GM21529 (cell line): ENCODE measurements around the gene MICAL3.
"Not testable (repeated sequence)": the region's sequence is repeated elsewhere in the genome, so short reads cannot be mapped to it uniquely, and the experiment has no call there.

ENCODE experiments used
- ATAC-seq: cut with Tn5 transposase; IDR thresholded peaks from one replicate; pipeline ENCODE4 v1.9.1; 2021; ENCODE audit not compliant: unreplicated experiment

MICAL3 gene

GRCh38 chr22:17892376-17892775 is 132.0 kb downstream of the MICAL3 start:
- ATAC-seq: no peak

- ATAC-seq: no peak
Observed at GRCh38 chr22:17891481-17892167, 132.7 kb downstream of the MICAL3 start.

- ATAC-seq: no peak
Observed at GRCh38 chr22:17890892-17891291, 133.5 kb downstream of the MICAL3 start.

DNA sequence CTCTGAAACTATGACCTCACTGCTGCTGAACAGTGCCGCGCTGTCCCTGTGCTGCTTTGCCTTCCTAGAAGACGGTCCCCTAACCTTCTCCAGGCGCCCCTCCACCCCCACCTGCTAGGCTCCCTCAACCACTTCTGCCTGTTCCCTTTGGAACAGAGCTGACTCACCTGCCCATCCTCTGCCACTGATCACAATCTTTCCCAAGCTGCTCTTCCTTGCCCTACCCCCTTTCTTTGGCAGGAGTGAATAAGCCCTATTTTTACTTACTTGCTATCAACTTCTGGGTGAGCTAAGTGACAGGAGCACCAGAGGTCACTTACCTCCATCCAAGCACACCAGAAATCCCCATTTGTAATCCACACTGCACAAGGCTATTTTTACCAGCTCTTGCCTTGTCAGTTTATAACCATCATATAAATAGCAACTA is 134.1 kb downstream of the MICAL3 start:
- ATAC-seq: no peak

- ATAC-seq: no peak
Observed at GRCh38 chr22:17888855-17889254, 135.5 kb downstream of the MICAL3 start.

DNA sequence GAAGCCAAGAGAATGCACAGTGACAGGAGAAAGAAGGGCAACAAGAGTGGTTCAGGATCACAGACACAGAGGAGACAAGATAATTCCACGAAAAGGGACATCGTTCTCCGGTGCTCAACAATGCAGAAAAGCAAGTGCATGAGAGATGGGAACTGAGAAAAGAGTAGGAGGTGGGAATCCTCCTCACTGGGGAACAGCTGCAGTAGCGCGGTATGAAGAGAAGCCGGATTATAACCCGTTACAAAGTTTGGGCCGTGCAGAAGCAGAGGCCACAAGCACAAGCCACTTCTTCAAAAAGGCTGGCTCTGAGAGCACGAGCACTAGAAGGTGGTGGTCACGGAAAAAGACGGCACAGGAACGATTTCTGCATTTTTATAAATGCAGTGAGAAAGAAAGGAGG is 135.9 kb downstream of the MICAL3 start:
- ATAC-seq: no peak

- ATAC-seq: no peak
Observed at GRCh38 chr22:17884893-17885292, 139.5 kb downstream of the MICAL3 start.

- ATAC-seq: no peak
Observed at GRCh38 chr22:17884084-17884483, 140.3 kb downstream of the MICAL3 start.

- ATAC-seq: no peak
Observed at GRCh38 chr22:17883356-17883755, 141.0 kb downstream of the MICAL3 start.

GRCh38 chr22:17882727-17883126 is 141.6 kb downstream of the MICAL3 start:
- ATAC-seq: no peak

DNA sequence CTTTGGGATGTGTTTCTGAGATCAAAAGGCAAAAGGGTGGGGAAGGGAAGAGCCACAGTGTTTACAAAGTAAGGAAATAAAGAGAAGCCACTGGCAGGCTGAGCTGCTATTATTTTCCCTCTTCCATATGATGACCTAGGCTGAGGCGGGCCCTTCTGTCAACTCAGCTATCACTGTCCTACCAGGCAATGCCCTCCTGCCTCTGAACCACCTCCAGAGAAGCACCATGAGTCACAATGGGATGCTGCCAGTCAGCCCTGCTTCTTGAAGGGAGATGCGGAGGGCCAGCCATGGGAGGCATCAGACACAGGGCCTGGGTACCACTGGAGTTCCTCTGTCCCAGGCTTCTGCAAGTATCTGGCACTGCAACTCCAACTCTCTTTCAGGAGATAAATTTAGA is 142.2 kb downstream of the MICAL3 start:
- ATAC-seq: no peak

DNA sequence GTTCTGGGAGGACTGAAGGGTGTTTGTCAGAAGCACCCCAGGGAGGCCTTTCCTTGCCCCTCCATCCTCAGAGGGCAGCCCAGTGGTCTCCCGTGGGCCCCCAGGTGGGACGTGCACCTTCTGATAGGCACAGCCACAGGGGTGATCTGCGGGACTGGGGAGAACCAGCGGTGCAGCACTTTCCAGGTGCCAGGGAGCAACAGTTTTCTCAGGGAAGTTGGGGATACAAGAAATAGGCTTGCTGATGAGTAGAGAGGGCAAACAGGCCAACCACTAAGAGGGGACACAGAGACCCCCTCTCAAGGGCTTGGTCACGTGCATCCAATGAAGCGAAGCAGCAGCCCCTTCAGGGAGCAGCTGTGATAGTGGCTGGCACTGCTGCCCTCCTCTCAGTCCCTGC is 143.0 kb downstream of the MICAL3 start:
- no peak for ATAC-seq

- ATAC-seq: no peak
Observed at GRCh38 chr22:17880468-17880867, 143.9 kb downstream of the MICAL3 start.

DNA sequence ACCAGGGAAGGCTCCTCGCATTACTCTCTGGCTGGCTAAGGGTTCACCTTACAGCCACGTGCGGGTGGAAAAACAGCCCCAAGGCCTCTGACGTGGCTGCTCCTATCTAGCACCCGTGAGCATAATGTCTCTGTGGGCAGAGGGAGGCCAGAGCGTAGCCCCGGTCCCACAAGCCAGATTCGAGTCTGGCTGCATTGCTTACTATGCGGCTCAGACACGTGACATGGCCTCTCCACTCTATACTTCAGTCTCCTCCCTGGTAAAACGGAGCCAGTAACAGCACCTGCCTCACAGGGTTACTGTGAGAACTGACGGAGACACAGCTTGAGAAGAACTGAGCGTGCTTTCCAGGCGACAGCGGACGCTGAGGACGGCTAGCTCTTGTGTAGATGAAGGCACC is 144.3 kb downstream of the MICAL3 start:
- no peak for ATAC-seq

GRCh38 chr22:17878941-17879340 is 145.4 kb downstream of the MICAL3 start:
- ATAC-seq: no peak

- no peak for ATAC-seq
Observed at GRCh38 chr22:17878186-17878694, 146.1 kb downstream of the MICAL3 start.

DNA sequence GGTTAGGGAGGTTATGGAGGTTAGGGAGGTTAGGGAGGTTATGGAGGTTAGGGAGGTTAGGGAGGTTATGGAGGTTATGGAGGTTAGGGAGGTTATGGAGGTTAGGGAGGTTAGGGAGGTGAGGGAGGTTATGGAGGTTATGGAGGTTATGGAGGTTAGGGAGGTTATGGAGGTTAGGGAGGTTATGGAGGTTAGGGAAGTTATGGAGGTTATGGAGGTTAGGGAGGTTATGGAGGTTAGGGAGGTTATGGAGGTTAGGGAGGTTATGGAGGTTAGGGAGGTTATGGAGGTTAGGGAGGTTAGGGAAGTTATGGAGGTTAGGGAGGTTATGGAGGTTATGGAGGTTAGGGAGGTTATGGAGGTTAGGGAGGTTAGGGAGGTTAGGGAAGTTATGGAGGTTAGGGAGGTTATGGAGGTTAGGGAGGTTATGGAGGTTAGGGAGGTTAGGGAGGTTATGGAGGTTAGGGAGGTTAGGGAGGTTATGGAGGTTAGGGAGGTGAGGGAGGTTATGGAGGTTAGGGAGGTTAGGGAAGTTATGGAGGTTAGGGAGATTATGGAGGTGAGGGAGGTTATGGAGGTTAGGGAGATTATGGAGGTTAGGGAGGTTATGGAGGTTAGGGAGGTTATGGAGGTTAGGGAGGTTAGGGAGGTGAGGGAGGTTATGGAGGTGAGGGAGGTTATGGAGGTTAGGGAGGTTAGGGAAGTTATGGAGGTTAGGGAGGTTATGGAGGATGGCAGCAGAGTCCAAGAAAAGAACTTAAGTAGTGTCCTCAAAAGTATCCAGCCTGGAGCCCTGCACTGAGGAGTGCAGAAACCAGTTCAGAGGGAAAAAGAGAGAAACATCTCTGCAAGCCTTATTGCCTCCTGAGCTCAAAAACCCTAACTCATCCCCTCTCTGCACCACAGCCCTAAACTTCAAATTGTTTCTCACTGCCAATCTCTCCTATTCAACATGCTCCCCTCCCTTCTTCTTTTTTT is 147.2 kb downstream of the MICAL3 start:
- ATAC-seq: not testable (repeated sequence)

DNA sequence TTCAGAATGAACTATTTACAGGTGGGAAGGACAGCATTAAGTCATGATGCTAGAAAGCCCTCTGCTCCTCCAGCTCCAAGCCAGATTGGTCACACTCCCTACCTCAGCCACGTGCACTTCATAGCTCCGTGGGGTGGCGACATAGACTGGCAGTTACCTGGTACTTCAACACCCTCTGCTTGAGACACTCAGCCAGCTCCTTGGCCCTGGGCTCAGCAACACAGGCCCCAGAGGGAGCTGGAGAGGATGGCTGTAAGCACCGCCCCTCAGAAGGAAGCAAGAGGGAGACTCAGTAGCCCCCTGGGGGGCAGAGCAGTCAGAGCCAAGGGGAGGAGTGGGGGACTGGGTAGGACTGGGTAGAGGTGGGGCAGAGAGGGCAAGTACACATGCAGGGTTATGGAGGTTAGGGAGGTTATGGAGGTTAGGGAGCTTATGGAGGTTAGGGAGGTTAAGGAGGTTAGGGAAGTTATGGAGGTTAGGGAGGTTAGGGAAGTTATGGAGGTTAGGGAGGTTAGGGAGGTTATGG is 148.0 kb downstream of the MICAL3 start:
- ATAC-seq: no peak

- ATAC-seq: no peak
Observed at GRCh38 chr22:17875631-17876030, 148.7 kb downstream of the MICAL3 start.

DNA sequence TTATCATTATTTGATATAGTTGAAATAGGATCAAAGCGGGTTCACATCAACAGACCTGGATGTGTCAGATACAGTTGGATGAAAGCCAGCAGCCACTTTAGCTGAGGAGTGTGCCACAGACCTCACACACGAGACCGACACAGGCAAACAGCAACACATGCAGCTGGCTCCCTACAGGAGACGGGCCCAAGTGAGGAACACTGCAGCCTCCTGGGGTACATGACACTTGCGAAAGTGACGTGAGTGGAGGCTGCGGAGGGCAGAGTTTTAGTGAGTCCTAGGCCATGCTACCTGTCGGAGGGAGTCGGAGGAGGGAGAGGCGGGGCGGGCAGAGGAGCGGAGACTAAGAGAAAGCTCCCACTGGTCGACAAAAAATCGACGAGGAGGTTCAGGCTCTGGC is 149.2 kb downstream of the MICAL3 start:
- no peak for ATAC-seq

DNA sequence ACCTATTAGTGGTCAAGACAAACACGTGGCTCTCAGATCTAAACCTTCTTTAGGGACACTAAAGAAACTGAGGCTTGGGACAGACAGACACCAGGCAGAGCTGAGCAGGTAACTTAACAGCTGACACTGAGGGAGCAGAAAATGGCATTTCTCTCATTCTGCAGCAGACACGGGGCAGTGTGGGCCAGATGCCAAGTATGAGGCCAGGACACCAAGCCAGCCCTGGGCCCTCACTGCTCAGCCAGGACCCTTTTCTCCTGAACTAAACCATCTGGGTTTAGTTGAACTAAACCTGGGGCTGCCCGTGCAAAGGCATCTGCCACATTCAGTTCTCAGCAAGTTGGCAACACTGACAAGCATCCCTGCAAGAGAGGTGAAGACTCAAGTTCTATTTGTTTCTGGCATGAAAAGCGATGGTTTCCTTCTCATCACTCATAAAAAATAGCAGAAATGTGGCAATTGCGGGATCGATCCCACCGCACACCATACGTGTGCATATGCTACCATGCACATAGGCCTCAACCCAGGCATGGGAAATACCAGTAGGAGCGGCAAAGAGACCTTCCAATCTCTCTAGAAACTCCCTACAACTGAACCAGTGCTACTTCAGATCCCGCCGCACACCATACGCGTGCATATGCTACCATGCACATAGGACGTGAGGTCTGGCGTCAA is 150.0 kb downstream of the MICAL3 start:
- no peak for ATAC-seq
